LNCAP (cell line): ENCODE data around the gene IFT43.

Source experiments
- TF ChIP-seq, protein P1 (sequence below): fragments of 450-650 bp; IDR thresholded peaks from 2 replicates; pipeline ENCODE4 v1.5.1; 2017; ENCODE audit warnings: mild to moderate bottlenecking

Gene IFT43

DNA sequence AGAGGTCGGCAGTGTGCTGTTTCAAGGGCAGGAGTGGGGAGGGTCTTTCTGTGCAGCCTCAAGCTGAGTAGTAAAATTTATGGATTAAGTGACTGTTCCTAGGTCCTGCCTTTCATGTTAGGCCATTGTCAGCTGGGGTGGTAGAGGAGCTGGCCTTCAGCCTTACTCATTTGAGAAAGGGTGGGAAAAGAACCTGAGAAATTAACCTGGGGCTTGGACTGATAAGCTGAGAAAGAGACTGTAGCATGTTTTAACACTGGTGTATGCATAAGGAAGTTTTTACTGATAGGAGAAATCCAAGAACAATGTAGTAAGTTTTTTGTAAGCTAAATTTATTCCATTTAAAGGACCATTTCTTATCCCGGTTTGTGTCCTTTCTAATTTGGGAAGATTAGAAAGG, 20.7 kb downstream of the IFT43 start:
- TF ChIP-seq, protein P1, sequence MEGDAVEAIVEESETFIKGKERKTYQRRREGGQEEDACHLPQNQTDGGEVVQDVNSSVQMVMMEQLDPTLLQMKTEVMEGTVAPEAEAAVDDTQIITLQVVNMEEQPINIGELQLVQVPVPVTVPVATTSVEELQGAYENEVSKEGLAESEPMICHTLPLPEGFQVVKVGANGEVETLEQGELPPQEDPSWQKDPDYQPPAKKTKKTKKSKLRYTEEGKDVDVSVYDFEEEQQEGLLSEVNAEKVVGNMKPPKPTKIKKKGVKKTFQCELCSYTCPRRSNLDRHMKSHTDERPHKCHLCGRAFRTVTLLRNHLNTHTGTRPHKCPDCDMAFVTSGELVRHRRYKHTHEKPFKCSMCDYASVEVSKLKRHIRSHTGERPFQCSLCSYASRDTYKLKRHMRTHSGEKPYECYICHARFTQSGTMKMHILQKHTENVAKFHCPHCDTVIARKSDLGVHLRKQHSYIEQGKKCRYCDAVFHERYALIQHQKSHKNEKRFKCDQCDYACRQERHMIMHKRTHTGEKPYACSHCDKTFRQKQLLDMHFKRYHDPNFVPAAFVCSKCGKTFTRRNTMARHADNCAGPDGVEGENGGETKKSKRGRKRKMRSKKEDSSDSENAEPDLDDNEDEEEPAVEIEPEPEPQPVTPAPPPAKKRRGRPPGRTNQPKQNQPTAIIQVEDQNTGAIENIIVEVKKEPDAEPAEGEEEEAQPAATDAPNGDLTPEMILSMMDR: no peak

DNA sequence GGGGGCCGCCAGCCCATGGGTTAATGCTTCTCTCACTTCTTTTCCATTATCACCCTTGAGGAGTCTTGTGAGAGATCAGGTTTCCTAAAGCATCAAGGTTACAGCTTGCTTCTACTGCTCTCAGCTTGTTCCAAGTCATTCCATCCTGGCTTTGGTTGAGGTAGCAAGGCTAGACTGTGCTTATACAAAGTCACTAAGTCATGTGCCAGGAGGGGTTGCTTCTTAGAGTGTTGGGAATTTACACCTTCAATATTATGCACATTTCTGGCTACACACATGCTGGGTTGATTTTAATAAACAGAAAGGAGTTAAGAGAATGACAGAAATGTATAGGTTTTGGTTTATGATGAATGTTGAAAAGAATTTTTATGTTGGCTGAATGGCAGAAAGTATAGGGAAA, 21.8 kb downstream of the IFT43 start:
- TF ChIP-seq, protein P1: no peak

DNA sequence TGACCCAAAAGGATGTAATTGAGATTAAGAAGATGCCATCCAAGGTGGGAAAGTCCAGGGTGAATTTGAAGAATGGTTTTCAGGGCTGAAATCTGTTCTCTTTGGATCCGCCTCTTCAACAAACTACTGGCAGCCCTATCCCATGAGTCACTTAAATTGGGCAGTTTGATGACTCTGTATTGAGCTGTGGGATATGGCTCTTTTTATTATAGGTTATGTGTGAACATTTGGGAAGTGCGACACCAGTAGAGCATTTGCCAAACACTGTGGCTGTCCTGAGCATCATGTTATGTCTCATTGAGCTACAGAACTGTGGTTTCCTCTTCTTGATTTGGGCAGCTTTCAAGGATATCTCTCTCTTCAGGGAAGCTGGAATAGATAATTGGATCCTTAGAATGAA, 22.3 kb downstream of the IFT43 start:
- TF ChIP-seq, protein P1: no peak

DNA sequence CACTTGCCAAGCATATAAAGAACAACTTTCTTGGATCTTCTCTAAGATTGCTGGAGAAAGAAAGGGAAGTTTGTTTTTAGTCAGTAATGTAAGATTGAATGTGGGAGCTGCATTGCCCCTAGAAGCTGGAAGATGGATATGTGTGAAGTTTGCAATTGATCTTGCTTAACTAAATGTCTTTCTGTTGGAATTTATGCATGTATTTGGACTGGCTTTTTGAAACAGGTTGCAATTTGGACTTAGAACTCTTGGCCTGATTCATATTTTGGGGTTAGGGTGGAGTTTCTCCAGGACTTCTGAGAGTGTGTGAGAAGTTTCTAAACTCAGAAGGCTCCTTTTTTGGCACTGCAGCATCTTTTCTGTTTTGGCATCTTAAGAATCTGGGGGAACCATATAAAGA, 26.4 kb downstream of the IFT43 start:
- TF ChIP-seq, protein P1: no peak

DNA sequence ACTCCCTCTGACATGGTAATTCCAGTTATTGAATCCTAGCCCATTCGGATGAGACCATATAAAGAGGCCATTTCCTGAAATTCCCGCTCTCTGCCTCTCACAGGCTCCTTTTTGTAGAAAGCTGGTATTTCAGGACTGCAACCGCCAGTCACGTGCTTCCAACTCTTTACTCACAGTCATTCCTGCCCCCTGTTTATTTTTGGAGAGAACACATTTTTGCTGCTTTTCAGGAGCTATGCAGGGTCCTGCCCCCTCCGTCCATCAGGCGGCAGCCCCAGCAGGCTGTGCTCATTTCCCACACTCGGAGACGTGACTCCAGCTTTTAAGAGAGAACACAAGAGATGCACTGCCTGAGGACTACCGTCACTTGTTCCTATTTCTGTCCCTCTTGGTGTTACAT, 26.8 kb downstream of the IFT43 start:
- TF ChIP-seq, protein P1: no peak

DNA sequence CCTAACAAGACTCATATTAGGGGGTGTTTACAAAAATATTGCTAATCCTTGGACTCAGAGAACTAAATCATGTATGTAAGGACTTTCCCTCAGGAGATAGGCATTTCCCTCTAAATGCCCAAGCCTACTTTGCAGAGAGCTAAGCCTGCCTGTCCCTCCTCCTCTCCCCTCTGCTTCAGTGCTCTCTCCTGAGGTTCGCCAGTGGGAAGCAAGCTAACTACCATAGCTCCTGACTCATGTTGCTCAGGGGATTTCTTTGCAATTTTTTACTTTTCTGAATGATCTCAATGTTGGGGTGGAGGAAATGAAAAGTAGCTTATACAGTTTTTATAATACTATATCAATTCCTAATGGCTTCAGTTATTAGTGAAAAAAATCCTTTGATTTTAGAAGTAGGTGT, 29.6 kb downstream of the IFT43 start:
- TF ChIP-seq, protein P1: no peak

DNA sequence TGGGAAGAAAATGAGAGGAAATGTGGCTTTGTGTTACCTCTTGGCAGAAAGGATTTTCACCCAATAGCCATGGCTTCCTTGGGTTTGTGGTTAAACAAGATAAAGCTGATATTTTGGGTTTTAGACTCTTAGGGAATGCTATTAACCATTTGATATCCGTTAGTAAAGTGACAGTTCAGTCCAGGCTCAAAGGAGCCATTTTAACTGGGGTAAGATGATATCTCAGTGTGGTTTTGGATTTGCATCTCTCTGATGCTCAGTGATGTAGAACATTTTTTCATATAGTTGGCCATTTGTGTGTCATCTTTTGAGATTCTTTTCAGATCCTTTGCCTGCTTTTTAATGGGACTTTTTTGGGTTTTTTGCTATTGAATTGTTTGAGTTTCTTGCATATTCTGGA, 30.1 kb downstream of the IFT43 start:
- TF ChIP-seq, protein P1: no peak

DNA sequence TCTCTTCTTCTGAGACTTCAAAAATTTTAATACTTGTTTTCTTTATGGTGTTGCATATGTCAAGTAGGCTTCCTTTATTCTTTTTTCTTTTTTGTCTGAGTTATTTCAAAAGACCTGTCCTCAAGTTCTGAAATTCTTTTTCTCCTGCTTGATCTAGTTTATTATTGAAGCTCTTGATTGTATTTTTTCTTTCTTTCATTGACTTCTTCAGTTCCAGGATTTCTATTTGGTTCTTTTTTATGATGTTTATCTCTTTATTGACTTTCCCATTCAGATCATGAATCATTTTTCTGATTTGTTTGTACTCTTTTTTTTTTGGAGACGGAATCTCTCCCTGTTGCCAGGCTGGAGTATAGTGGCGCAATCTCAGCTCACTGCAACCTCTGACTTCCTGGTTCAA, 34.1 kb downstream of the IFT43 start:
- TF ChIP-seq, protein P1: no peak
